Lung (tissue), 12 donors: Measurements from ENCODE around the gene ATP8B1. TPM values are rescaled to one million over a fixed set of nuclear protein-coding genes. Genes with fewer than 3 reads are reported as not detected.
"Not testable (repeated sequence)": the region's sequence is repeated elsewhere in the genome, so short reads cannot be mapped to it uniquely, and the experiment has no call there.

Experiments used
- ATAC-seq: fragments of 200-7000 bp; cut with Tn5 transposase; one replicate; pipeline ENCODE4 v1.9.1; 2020; ENCODE audit warnings: moderate number of reproducible peaks; ENCODE audit not compliant: insufficient read depth, low FRiP score
- DNase-seq, 3 donors: peaks; one replicate each; pipeline ENCODE4 v3.0.0-alpha.2; 2013 to 2017
- H3K27ac ChIP-seq, 2 donors: one replicate each; pipeline ENCODE4 v1.5.1; 2013; ENCODE audit warnings: mild to moderate bottlenecking in 2 of 2, moderate library complexity in 2 of 2, control low read depth in 1 of 2, inconsistent platforms in 1 of 2, low read depth in 1 of 2, low read length in 1 of 2
- H3K27me3 ChIP-seq, 3 donors: one replicate each; pipeline ENCODE4 v1.5.1; 2013; ENCODE audit warnings: low read length in 2 of 3; ENCODE audit not compliant: control insufficient read depth in 3 of 3, insufficient read depth in 3 of 3
- H3K36me3 ChIP-seq, 4 donors: one replicate each; pipeline ENCODE4 v1.5.1; 2013; ENCODE audit warnings: low read length in 4 of 4, mild to moderate bottlenecking in 1 of 4, moderate library complexity in 1 of 4; ENCODE audit not compliant: control insufficient read depth in 4 of 4, insufficient read depth in 4 of 4
- H3K4me1 ChIP-seq, 5 donors: one replicate each; pipeline ENCODE4 v1.5.1; 2013; ENCODE audit warnings: low read length in 5 of 5, mild to moderate bottlenecking in 2 of 5, moderate library complexity in 1 of 5; ENCODE audit not compliant: control insufficient read depth in 5 of 5, insufficient read depth in 5 of 5
- H3K4me3 ChIP-seq: one replicate; pipeline ENCODE4 v1.5.1; 2013; ENCODE audit warnings: mild to moderate bottlenecking, control low read depth, moderate library complexity
- H3K9ac ChIP-seq, 2 donors: one replicate each; pipeline ENCODE4 v1.5.1; 2013; ENCODE audit warnings: low read length in 2 of 2, control low read depth in 1 of 2; ENCODE audit not compliant: insufficient read depth in 1 of 2
- H3K9me3 ChIP-seq, 4 donors: one replicate each; pipeline ENCODE4 v1.5.1; 2013; ENCODE audit warnings: low read length in 3 of 4, mild to moderate bottlenecking in 1 of 4, moderate library complexity in 1 of 4; ENCODE audit not compliant: control insufficient read depth in 4 of 4, insufficient read depth in 3 of 4
- WGBS, 2 donors: extraction: QIAGEN DNeasy Blood & Tissue Kit; methylation state at CpG; one replicate each; pipeline ENCODE4 v1.1.7; 2013; 5-methylcytosine and 5-hydroxymethylcytosine counted together
- polyA plus RNA-seq, 2 donors: library from polyadenylated mRNA; stranded (reverse); fragments of 200-250 nt; gene quantifications; one replicate each; pipeline ENCODE4 v1.2.1, GENCODE V29; 2013
- total RNA-seq, 2 donors: library from RNA; depleted of rRNA in 1 of 2; stranded (reverse); fragments of >200 nt in 1 of 2; gene quantifications; one replicate each; pipeline ENCODE4 v1.2.1, GENCODE V29; 2014 to 2021
- TF ChIP-seq, protein P1 (sequence below): IDR thresholded peaks from 2 replicates; pipeline ENCODE4 v1.5.1; 2012; ENCODE audit warnings: mild to moderate bottlenecking; ENCODE audit errors: control extremely low read depth, extremely low read depth
- donor health status: control.
- donor health status: control.
- donor health status: Bipolar disorder and iron deficiency.
- donor health status: healthy.
- donor health status: DM: yes; HTN: yes; CAD: no.

The ATP8B1 gene
- total and polyA plus RNA-seq, 4 donors: 7.3 to 42.0 (median 18.2) TPM

DNA sequence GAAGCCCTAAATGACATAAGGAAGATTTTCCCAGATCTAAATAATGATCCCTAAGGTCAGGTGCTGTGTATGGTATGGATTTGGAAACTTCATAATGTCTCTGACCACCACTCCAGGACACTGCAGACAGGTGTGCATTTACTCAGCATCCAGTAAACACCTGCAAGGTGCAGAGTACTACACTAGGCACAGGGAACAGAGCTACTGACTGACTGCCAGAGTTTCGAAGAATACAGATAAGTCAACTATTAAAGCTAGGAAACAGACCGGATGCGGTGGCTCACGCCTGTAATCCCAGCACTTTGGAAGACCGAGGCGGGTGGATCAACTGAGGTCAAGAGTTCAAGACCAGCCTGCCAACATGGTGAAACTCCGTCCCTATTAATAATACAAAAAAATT, 65.0 kb downstream of the ATP8B1 start:
- H3K27me3 ChIP-seq: no peaks in the 10 kb centered on the region
- peaks cover 0 to 6% (median under 1%) of the 10 kb centered on the region in 4 donors for H3K9me3 ChIP-seq
- WGBS, 2 donors: 78 to 95% methylated on average over 7 of the region's 7 CpGs
- peak overlapping the region in 1 of 2 donors; percentile 57 for H3K27ac ChIP-seq
- DNase-seq (no peak), ATAC-seq (no peak)
- no peak overlapping the region for H3K4me3 ChIP-seq
- no peaks in the 10 kb centered on the region for H3K36me3 ChIP-seq
- peaks cover 0 to 4% (median 0%) of the 10 kb centered on the region in 5 donors for H3K4me1 ChIP-seq
- TF ChIP-seq, protein P1, sequence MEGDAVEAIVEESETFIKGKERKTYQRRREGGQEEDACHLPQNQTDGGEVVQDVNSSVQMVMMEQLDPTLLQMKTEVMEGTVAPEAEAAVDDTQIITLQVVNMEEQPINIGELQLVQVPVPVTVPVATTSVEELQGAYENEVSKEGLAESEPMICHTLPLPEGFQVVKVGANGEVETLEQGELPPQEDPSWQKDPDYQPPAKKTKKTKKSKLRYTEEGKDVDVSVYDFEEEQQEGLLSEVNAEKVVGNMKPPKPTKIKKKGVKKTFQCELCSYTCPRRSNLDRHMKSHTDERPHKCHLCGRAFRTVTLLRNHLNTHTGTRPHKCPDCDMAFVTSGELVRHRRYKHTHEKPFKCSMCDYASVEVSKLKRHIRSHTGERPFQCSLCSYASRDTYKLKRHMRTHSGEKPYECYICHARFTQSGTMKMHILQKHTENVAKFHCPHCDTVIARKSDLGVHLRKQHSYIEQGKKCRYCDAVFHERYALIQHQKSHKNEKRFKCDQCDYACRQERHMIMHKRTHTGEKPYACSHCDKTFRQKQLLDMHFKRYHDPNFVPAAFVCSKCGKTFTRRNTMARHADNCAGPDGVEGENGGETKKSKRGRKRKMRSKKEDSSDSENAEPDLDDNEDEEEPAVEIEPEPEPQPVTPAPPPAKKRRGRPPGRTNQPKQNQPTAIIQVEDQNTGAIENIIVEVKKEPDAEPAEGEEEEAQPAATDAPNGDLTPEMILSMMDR: no peak
- no peak overlapping the region for H3K9ac ChIP-seq

DNA sequence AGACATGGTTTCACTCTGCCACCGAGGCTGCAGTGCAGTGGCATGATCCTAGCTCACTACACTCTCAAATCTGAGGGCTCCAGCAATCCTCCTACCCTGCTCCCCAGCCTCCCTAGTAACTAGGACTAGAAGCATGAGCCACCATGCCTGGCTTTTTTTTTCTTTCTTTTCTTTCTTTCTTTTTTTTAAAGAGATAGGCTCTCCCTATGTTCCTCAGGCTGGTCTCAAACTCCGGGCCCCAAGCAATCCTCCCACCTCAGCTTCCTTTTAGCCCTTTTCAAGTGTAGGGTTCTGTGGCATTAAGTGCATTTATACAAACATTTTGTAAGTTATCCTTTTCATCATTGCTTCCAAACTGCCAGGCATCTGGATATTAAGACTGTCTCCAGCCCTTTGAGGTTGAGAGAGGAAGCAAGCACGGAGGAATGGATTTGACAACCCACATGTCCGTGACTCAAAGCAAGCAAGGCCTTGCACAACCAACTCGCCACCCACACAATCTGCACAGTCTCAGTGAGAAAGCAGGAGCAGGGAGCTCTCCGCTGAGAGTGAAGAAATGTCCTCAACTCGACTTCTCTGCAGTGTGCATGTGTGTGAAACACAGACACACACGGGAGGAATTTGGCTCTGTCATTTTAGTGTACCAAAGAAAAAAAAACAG, 65.6 kb downstream of the ATP8B1 start:
- Histone ChIP-seq H3K36me3 (no peaks in the 10 kb centered on the region), H3K9ac (no peak overlapping the region), H3K27ac (peak overlapping the region in 1 of 2 donors; percentile 47), H3K9me3 (peaks cover 0 to 6% (median under 1%) of the 10 kb centered on the region in 4 donors), H3K4me1 (peaks cover 0 to 3% (median 0%) of the 10 kb centered on the region in 5 donors), H3K4me3 (no peak overlapping the region), H3K27me3 (no peaks in the 10 kb centered on the region)
- ATAC-seq (peak; percentile 95), DNase-seq (peak in 1 of 3 donors; percentile 29)
- TF ChIP-seq, protein P1: no peak
- 26 to 28% methylated on average over 8 of the region's 8 CpGs for WGBS, 2 donors

DNA sequence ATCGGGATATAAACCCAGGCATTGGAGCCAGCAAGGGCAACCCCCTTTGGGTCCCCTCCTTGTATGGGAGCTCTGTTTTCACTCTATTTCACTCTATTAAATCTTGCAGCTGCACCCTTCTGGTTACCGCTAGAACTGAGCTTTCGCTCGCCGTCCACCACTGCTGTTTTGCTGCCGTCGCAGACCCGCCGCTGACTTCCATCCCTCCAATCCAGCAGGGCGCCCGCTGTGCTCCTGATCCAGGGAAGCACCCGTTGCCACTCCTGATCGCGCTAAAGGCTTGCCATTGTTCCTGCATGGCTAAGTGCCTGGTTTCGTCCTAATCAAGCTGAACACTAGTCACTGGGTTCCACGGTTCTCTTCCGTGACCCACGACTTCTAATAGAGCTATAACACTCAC, 68.1 kb downstream of the ATP8B1 start:
- not testable (repeated sequence) for H3K36me3 ChIP-seq, H3K4me1 ChIP-seq, H3K9me3 ChIP-seq, H3K9ac ChIP-seq, H3K27ac ChIP-seq, DNase-seq, ATAC-seq, H3K27me3 ChIP-seq, H3K4me3 ChIP-seq
- WGBS, 2 donors: 96 to 98% methylated on average over 18 of the region's 18 CpGs

DNA sequence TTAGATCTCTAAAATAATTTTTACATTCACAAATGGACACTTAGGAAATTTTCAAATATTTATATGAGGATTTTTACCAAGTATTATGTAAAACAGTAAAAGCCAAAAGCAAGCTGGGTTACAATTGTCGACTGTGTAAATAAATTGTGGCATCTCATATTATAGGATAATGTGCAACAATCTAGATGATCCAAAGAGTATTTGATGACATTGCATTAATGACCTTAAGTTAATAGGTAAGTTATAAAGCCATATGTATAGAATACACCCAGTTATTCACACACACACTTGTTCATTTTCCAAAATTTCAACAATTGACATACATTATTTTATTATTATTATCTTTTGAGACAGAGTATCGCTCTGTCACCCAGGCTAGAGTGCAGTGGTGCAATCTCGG, 69.3 kb downstream of the ATP8B1 start:
- Histone ChIP-seq H3K27me3 (no peaks in the 10 kb centered on the region), H3K9me3 (no peaks in the 10 kb centered on the region), H3K4me1 (peaks cover 0 to 3% (median 0%) of the 10 kb centered on the region in 5 donors), H3K27ac (no peak overlapping the region), H3K9ac (no peak overlapping the region), H3K36me3 (peaks cover 0 to 5% (median 1%) of the 10 kb centered on the region in 4 donors), H3K4me3 (no peak overlapping the region)
- no peak for DNase-seq
- ATAC-seq: no peak
- 99% methylated on average over 3 of the region's 3 CpGs for WGBS, 2 donors
- TF ChIP-seq, protein P1: no peak
